Prostate gland (tissue), 2 donors: ENCODE measurements around the gene SETBP1. TPM values are rescaled to one million over a fixed set of nuclear protein-coding genes. Genes with fewer than 3 reads are reported as not detected.
A peak's percentile ranks its signal among the peaks of the same experiment; 100 is the strongest.

Source experiments
- DNase-seq: peaks from one replicate; pipeline ENCODE4 v3.0.0-alpha.2; 2019; ENCODE audit warnings: low spot score
- H3K27ac ChIP-seq, 2 donors: fragments of 200-600 bp; sonication (generic); 2 replicates each; pipeline ENCODE4 v1.5.1; 2017 to 2019
- H3K27me3 ChIP-seq: fragments of 200-600 bp; sonication (generic); replicated peaks from 2 replicates; pipeline ENCODE4 v1.5.1; 2019; ENCODE audit not compliant: insufficient read depth
- H3K36me3 ChIP-seq, 2 donors: fragments of 200-600 bp; sonication (generic); 1 replicate in 1 of 2; 2 replicates in 1 of 2; pipeline versions ENCODE4 v1.5.1 to v1.8.1; 2017 to 2019
- H3K4me1 ChIP-seq: fragments of 200-600 bp; sonication (generic); replicated peaks from 2 replicates; pipeline ENCODE4 v1.5.1; 2019
- H3K4me3 ChIP-seq, 2 donors: fragments of 200-600 bp; sonication (generic); 2 replicates each; pipeline ENCODE4 v1.5.1; 2017 to 2019
- H3K9me3 ChIP-seq: fragments of 200-600 bp; sonication (generic); 2 replicates; pipeline ENCODE4 v1.5.1; 2017
- POLR2A ChIP-seq: fragments of 450-650 bp; IDR thresholded peaks from one replicate; pipeline ENCODE4 v1.6.1; 2016; ENCODE audit warnings: antibody characterized with exemption, mild to moderate bottlenecking
- POLR2AphosphoS5 ChIP-seq: sonication (generic); formaldehyde crosslinking; IDR thresholded peaks from one replicate; pipeline ENCODE4 v1.6.1; 2017; ENCODE audit warnings: antibody characterized with exemption
- WGBS: methylation state at CpG from one replicate; pipeline ENCODE4 v1.1.5; 2018; 5-methylcytosine and 5-hydroxymethylcytosine counted together
- intact Hi-C: fragments of 100-400 bp; cut with DNase I; formaldehyde crosslinking; loops from one replicate; pipeline ENCODE4 v1.14.2; 2022
- total RNA-seq, 2 donors: library from RNA; depleted of rRNA; stranded (reverse); fragments of >200 nt; gene quantifications; one replicate each; pipeline ENCODE4 v1.1.0, GENCODE V29; 2016
- TF ChIP-seq, protein P1 (sequence below), 4 experiments: fragments of 200-600 bp in 2 of 4; fragments of 450-650 bp in 2 of 4; sonication (generic) in 2 of 4; IDR thresholded peaks; 1 replicate in 3 of 4; 2 replicates in 1 of 4; pipeline ENCODE4 v1.5.1; 2016 to 2019; ENCODE audit warnings: antibody characterized with exemption in 4 of 4, mild to moderate bottlenecking in 2 of 4, moderate library complexity in 2 of 4

SETBP1 gene
- total RNA-seq, 2 donors from 2014 or later: 28.4 to 45.1 TPM

- H3K4me1 ChIP-seq: no peaks in the 10 kb centered on the region
- peak; percentile 86 for DNase-seq
- no peaks in the 10 kb centered on the region for H3K27me3 ChIP-seq
- no peaks in the 10 kb centered on the region for H3K9me3 ChIP-seq
- intact Hi-C loops: loop anchor here (2.0 to 10.0 kb wide), 5 partner anchors 284 to 884 kb away; no protein-coding TSS in a partner anchor
- no peaks in the 10 kb centered on the region for H3K36me3 ChIP-seq
- under 1% methylated on average over 84 of the region's 102 CpGs for WGBS
- TF ChIP-seq POLR2AphosphoS5 (peak; percentile 70), POLR2A (peak; percentile 66)
- TF ChIP-seq, protein P1, sequence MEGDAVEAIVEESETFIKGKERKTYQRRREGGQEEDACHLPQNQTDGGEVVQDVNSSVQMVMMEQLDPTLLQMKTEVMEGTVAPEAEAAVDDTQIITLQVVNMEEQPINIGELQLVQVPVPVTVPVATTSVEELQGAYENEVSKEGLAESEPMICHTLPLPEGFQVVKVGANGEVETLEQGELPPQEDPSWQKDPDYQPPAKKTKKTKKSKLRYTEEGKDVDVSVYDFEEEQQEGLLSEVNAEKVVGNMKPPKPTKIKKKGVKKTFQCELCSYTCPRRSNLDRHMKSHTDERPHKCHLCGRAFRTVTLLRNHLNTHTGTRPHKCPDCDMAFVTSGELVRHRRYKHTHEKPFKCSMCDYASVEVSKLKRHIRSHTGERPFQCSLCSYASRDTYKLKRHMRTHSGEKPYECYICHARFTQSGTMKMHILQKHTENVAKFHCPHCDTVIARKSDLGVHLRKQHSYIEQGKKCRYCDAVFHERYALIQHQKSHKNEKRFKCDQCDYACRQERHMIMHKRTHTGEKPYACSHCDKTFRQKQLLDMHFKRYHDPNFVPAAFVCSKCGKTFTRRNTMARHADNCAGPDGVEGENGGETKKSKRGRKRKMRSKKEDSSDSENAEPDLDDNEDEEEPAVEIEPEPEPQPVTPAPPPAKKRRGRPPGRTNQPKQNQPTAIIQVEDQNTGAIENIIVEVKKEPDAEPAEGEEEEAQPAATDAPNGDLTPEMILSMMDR (IDR thresholded peaks at IDR 0.05): peak; percentile 65 to 88 (median 72)
- H3K27ac ChIP-seq: peak overlapping the region; percentile 98
- peak overlapping the region; percentile 78 for H3K4me3 ChIP-seq
These were observed 1.4 kb upstream of the SETBP1 start for GRCh38 chr18:44679056-44679913.

GRCh38 chr18:44679914-44680272 is 795 bp upstream of the SETBP1 start:
- WGBS: 2% methylated on average over 19 of the region's 41 CpGs
- intact Hi-C loops: loop anchor here (2.0 to 10.0 kb wide), 13 partner anchors 122 to 935 kb away; partner anchors contain the start of gene SLC14A2
- DNase-seq: peak; percentile 65

DNA sequence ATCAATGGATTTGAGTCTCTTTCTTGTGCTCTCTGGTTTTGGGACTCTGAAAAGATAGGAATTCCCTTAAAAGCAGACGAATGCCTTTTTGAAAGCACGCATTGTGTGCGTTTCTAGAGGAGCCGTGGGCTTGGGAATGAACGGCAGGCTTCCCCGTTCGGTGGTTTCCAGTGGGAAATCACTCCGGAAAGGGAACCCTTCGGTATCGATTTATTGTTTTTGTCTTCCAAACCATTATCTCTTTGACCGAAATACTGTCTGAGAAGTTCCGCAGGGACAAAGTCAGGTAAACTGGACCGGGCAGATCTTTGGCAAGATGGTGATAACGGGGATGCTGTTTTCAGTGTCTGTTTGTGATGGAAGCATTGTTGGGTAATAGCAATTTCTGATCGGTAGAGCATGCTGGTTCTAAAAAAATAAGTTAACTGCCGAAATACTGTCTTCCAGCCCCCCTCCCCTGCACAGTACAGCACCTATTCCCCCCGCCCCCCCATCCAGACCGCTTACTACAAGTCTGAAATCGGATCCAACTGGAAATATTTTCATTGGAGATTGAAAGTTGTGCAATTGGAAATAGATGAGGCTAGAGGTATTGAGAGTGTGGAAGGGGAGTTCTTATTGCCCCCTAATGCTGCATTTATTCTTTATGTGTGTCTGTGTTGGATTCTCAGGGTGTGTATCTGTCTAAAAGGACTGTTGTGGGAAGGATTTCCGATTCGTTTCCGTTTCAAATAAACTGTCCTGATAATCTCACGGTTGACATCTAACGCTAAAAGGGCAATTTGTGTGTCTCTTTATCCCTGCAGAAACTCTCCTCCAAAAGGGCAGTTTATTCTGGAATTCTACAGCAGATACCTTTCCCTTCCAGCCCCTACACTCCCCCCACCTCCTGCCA is 635 bp downstream of the SETBP1 start:
- intact Hi-C loops: loop anchor here (2.0 to 10.0 kb wide), 8 partner anchors 121 to 933 kb away; partner anchors contain the start of gene SLC14A2
- Histone ChIP-seq H3K27me3 (no peaks in the 10 kb centered on the region), H3K4me1 (no peaks in the 10 kb centered on the region), H3K4me3 (peak overlapping the region; percentile 78), H3K27ac (peak overlapping the region; percentile 89 to 98), H3K9me3 (no peaks in the 10 kb centered on the region), H3K36me3 (no peaks in the 10 kb centered on the region)
- no peak for DNase-seq
- WGBS: 3% methylated on average over 24 of the region's 24 CpGs
- TF ChIP-seq, protein P1 (IDR thresholded peaks at IDR 0.05): no peak

More at GRCh38 chr18:44679914-44680272, 795 bp upstream of the SETBP1 start:
- H3K4me3 ChIP-seq: peak overlapping the region; percentile 78
- no peaks in the 10 kb centered on the region for H3K27me3 ChIP-seq
- no peaks in the 10 kb centered on the region for H3K9me3 ChIP-seq
- TF ChIP-seq POLR2A (no peak), POLR2AphosphoS5 (no peak)
- TF ChIP-seq, protein P1 (IDR thresholded peaks at IDR 0.05): no peak
- H3K27ac ChIP-seq: peak overlapping the region; percentile 89 to 98
- H3K36me3 ChIP-seq: no peaks in the 10 kb centered on the region
- H3K4me1 ChIP-seq: no peaks in the 10 kb centered on the region

DNA sequence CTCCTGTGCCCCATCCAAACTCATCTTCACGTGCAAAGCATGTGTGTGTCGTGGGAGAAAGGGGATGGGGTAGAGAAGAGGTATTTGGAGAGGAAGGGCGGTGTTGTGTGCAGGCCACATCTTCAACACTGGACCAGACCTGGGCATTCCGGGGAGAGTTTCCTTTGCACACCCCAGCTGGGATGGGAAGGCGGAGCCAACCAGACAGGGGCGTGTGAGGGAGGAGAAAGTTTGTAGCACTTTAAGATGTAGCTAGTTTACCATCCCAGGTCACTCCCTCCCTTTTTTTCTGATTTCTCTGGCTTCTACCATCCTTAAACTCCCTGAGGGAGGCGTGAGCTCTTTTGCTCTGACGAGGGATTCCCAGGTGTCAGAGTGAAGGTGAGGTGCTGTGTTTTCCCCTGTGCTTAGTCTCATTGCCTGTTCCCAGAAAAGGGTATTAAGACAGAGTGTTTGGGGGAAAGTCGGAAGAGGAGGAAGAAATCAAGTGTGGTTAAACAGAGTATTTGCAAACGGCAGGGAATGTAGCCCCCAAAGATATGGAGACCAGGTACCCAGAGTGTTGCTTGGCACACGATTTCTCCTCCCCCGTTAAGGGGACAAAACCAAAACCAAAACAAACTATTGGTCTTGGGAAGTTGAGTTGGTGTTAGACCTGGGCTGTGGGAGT is 1.6 kb downstream of the SETBP1 start:
- TF ChIP-seq, protein P1 (IDR thresholded peaks at IDR 0.05): no peak
- TF ChIP-seq POLR2A: no peak
- TF ChIP-seq POLR2AphosphoS5: peak; percentile 22
- no peaks in the 10 kb centered on the region for H3K27me3 ChIP-seq
- peak overlapping the region; percentile 71 to 89 for H3K27ac ChIP-seq
- H3K36me3 ChIP-seq: no peaks in the 10 kb centered on the region
- intact Hi-C loops: loop anchor here (2.0 to 10.0 kb wide), 7 partner anchors 32 to 932 kb away; partner anchors contain the start of gene SLC14A2
- H3K4me3 ChIP-seq: peak overlapping the region; percentile 7 to 15
- WGBS: 30% methylated on average over 12 of the region's 12 CpGs
- peak; percentile 25 for DNase-seq
- H3K9me3 ChIP-seq: no peaks in the 10 kb centered on the region
- no peaks in the 10 kb centered on the region for H3K4me1 ChIP-seq
